Ovary (tissue), 3 donors: ENCODE data around the gene GOLGA8K.
"Not testable (repeated sequence)": the region's sequence is repeated elsewhere in the genome, so short reads cannot be mapped to it uniquely, and the experiment has no call there.

Source experiments
- CTCF ChIP-seq, 3 donors: fragments of 450-650 bp in 2 of 3; fragments of 200-600 bp in 1 of 3; IDR thresholded peaks; one replicate each; pipeline versions ENCODE4 v1.5.1 to v1.8.0; 2016 to 2022; ENCODE audit warnings: antibody characterized with exemption in 3 of 3, mild to moderate bottlenecking in 1 of 3
- EP300 ChIP-seq: sonication (generic); formaldehyde crosslinking; IDR thresholded peaks from one replicate; pipeline ENCODE4 v1.6.1; 2017; ENCODE audit warnings: antibody characterized with exemption
- POLR2A ChIP-seq: fragments of 450-650 bp; IDR thresholded peaks from one replicate; pipeline ENCODE4 v1.6.1; 2017; ENCODE audit warnings: antibody characterized with exemption, mild to moderate bottlenecking, moderate library complexity
- donor health status: DM: no; HTN: no; CAD: no.

DNA sequence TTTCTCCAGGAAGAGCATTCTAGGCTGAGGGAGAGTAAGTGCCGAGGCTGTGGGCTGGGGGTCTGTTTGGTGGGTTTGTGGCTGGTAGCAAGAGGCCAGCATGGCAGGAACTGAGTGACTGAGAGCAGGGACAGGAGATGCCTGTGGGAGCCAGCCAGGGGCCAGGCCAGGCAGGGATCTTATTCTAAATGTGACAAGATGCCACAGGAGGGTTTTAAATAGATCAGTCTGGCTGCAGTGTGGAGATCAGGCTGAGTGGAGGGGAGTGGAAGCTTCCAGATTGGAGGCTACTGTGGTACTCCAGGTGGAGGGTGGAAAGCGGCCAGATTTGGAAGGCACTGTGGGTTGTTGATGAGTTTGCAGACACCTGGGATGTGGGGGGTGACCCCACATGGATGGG is 28.9 kb downstream of the GOLGA8K start:
- not testable (repeated sequence) for TF ChIP-seq POLR2A; CTCF (IDR thresholded peaks at IDR 0.05); EP300
